ENCODE measurements around the gene UBE2G1.
"Not testable (repeated sequence)": the region's sequence is repeated elsewhere in the genome, so short reads cannot be mapped to it uniquely, and the experiment has no call there.

The UBE2G1 gene

DNA sequence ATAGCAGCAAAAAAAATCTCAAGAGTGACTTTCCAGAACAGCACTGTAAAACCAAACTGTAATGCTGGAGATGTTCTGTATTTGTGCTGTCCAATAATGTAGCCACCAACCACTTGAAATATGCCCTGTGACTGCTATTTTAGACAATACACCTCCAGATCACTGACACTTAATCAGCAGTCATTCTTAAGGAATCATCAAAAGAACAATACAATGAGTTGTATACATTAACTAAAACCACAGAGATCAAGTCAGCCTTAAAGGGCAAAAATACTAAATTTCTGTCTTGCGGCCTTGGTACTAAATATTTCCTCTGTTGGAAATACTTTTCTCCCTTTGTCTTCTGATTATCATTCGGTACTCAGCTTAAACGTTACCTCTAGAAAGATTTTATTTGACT lies 69.1 kb downstream of the UBE2G1 start:
- no peak for DNase-seq

- no peak for DNase-seq
These were observed 70.8 kb downstream of the UBE2G1 start for GRCh38 chr17:4295686-4296085.

DNA sequence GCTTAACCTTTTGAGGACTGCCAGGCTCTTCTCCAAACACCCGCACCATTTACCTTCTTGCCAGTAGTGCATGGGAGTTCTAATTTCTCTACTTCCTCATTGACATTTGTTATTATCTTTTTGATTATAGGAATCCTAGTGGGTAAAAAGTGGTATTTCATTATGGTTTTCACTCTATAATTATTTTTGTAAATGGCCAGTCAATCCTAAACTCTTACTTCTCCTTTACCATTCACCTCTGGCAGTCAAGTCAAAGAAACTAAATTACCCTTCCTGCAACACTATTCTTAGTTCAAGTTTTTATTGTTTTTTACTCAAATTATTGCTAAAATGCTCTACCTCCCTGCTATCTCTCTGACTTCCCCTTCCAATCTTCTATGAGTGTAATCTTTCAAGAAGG lies 72.9 kb downstream of the UBE2G1 start:
- no peak for DNase-seq

- DNase-seq, result no peak
These were observed 78.8 kb downstream of the UBE2G1 start for GRCh38 chr17:4287710-4288109.

DNA sequence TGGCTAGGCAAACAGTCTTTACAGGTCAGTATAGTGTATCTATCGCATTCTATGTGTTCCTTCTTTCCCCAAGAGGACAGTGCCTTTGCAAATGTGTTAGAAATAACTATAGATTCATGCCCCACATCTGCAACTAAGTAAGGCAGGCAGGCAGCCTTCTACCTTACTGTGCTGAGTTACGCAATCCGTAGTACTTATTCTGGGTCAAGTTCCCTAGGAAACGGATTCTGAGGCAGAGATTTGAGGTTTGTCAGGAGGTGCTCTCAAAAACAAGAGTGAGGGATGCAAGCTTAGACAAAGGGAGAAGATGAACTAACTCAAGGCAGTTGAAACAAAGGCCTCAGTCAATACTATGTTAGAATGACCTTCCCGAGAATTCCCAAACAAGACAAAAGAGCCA lies 90.0 kb downstream of the UBE2G1 start:
- no peak for DNase-seq

DNA sequence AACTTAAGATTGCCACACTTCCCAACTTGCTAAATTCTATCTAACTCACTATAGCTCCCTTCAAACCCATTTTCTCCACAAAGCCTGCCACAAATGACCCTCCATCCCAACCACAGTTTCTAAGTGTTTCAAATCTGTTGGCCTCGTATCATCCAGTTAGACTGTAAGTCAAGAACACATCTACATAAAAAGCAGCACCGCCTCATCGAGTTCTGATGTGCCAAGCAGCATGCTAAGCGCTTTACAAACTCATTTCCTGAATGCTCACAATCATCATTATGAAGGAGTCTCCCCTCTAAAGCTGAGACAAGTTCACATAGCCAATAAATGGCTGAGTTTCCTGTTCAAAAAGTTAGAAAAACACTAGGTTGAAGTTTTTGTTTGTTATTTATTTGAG lies 93.5 kb downstream of the UBE2G1 start:
- DNase-seq, result no peak

DNA sequence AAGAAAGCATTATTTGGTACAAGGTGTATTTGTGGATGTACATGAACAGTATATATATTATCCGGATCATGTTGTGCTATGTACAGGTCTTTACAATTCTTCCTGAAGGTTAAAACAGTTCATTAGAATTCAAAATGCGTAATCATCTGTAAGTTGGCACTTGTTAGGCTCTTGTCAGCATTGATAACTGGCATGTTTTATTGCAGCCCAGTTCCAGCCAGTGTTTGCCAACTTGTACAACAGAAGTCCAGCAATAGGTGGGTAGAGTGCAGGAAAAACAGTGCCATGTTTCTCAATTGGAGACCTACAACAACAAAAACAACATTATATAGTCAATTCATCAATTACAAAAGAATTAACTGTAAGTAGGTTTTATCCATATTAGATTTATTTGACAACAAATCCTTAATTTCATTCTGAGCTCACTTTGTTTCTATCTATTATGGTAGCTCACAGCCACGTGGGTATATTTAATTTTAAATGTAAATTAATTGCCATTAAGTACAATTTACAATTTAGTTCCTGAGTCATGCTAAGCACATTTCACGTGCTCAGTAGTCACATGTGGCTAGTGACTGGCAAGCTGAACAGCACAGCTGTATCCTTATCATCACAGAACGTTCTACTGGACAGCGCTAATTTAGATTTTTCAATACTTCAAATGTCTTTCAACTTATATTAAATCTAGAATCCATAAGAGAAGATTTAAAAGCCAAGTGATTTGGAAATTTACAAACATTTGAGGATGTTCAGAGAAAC lies 94.1 kb downstream of the UBE2G1 start:
- no peak for DNase-seq

DNA sequence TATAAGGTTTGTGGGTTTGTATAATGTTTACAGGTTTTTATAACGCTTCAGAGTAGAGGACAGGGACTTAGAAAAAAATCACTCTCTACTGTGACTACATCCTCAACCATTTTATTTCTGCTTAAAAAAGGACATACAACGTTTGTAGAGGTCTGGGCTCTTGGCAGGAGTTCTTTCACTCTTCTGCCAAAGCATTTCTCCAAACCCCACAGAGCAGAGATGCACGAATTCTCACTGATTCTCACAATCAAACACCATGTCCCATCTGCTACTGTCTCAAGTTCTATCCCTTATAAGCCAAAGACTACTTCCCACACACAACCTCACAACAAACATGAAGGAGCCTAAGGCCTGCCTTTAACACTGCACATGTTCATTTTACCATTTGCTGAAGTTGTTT lies 95.7 kb downstream of the UBE2G1 start:
- DNase-seq, result no peak

- no peak for DNase-seq
These were observed 96.6 kb downstream of the UBE2G1 start for GRCh38 chr17:4269915-4270314.

- DNase-seq, result no peak
These were observed 99.1 kb downstream of the UBE2G1 start for GRCh38 chr17:4267402-4267801.

DNA sequence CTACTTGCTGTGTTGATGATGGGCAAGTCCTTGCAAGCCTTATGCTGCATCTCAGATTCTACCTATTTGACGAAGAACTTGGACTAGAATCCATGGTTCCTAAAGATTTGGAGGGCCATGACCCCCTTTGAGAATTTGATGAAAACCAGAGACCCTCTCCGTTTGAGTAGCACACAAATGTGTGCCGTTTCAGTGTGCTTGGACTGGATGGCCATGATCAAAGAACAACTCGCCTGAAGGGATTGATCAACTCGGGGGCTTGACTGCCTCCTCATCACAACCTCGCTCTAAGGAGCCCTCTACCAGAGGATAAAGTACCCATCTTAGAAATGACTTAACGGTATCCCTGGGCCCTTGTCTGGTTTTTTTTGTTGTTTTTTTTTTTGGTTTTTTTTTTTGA lies 99.9 kb downstream of the UBE2G1 start:
- no peak for DNase-seq

DNA sequence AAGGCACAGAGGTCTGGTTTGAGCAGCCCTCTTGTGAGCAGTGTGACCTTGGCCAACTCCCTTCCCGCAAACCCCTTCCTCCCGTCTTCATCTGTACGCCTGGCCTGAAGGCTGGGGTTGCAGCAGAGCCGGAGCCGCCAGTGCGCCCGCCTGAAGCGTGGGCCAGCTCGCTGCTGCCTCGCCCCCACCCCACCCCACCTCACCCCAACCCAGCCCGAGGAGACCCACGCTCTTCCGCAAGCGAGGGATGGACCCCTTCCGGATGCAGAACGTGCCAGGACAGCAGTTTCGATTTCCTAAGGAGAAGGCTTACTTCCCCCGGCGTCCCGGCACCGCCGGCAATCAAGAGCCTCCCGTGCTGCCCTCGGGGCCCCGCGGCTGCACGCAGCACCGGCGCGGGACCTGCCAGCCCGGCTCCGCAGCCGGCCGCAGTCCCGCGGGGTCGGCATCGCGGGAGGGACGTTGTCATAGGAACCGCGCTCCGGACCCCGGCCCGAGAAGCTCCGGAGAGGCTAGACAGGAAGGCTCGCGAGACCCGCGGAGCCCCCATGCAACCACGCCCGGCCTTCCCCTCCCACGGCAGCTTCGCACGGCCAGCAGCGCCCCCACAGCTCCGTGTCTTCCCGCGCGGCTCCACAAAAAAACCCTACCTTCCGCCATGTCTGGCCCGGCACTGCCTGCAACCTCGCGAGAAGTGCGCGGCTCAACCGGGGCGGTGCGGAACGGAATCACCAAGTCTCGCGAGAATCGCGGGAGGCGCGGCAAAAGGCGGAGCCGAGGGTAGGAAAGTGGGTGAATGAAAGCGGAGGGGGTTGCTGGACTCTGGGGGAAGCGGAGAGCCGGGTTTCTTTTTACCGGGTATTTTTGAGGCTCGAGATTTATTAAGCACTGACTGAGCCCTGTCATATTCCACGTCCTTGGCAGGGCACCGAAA lies 102.9 kb downstream of the UBE2G1 start, which contains the start of gene ANKFY1:
ANKFY1 (minus strand) TSS at position 698 of the 934 bp plus-strand sequence; CDS start at position 660, 38 bp downstream.
- DNase-seq, result peak; percentile 99 to 100

DNA sequence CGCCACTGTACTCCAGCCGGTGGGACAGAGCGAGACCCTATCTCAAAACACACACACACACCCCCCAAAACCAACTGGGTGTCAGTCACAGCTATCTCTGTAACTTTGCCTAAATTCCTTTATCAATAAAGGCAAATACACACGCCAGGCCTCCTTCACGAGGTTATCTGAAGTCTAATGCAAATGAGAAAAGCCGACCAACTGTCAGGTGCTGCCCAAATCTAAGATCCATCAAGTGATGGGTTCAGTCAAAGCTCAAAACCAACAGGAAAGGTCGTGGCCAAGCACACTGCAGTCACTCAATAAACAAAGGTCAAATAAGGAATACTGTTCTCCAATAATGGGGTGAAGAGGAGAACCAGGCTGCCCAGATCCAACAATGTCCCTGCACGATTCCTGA lies 103.8 kb downstream of the UBE2G1 start:
- no peak for DNase-seq

- DNase-seq, result no peak
These were observed 105.0 kb downstream of the UBE2G1 start for GRCh38 chr17:4261452-4261851.

DNA sequence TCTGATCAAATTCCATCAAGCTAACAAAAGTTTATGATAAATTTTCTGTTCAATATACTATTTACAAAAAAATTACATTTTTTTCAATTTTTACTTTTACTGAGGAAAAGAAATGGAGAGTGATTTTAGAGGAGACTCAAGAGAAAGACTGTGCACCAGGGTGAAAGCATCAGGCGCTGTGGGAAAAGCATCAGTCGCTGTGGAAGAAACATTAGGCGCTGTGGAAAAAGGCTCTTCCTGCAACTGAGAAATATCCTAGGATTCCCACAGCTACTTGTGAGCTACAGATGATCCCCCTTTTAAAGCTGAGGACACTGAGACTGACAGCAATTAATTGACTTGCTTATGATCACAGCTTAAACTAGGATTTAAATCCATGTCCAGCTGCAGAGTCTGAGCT lies 107.6 kb downstream of the UBE2G1 start:
- no peak for DNase-seq

DNA sequence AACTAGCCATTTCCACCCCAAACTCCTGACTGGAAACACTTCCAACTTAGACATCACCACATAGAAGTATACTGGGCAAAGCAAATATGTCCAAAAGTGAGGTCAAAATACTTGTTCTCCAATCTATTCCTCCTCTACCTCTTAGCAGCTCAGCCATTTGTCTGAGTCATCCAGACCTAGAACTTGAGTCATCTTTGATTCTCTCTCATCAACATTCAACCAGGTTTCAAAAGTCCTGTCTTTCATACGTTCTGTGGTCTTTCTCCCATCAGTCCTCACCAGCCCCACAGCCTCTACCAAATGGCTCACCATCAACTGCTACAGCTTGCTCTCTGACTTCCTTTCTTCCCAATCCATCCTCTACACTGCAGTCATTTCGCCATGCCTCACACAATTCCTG lies 109.5 kb downstream of the UBE2G1 start:
- DNase-seq, result peak in 1 of 2 experiments; percentile 35

DNA sequence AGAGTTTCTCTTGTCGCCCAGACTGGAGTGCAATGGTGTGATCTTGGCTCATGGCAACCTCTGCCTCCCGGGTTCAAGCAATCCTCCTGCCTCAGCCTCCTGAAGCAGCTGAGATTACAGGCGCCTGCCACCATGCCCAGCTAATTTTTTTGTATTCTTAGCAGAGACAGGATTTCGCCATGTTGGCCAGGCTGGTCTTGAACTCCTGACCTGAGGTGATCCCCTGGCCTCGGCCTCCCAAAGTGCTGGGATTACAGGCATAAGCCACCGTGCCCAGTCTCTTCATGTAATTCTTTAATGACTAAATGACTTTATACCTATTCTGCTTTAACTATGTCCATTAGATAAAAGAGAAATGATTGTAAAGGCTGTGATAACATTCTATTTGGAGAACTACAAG lies 111.2 kb downstream of the UBE2G1 start:
- not testable (repeated sequence) for DNase-seq

DNA sequence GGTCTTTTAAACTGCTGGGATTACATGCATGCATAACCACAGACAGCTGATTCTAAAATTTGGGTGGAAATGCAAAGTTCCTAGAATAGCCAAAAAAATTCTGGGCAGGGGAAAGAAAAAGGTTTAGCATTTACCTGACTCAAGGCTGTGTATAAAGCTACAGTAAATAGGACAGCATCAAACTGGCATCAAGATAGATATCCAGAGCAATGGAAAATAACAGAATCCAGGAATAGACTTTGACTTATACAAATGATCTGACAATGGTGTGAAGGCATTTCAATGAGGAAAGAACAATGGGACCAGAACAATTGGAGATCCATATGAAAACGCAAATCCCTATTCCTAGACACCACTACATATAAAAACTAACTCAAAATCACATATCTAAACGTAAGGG lies 115.6 kb downstream of the UBE2G1 start:
- DNase-seq, result no peak

DNA sequence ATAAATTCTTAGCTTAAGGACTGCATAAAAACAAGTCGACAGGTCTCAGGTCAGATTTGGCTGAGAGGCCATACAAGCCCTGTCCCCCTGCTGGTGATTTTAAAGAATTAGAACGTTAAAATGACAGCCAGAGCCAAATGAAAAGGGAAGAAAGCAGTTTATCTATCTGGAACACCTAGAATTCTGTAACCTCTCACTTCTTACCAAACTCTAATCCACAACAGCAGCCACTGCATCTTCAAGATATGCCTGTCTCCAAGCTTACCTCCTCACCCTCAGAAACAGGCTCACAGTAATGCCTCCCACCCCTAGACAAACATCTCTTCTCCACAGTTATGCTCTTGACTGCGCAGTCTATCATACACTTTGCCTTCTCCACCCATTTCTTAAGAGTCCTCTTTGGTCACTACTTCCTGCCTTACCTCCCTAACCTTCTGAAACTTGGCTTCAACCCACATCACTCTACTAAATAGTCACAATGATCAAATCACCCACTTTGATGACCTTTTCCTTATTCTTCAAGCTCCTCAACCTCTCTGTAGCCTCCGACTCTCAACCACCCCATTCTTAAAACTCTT lies 116.9 kb downstream of the UBE2G1 start:
- no peak for DNase-seq

DNA sequence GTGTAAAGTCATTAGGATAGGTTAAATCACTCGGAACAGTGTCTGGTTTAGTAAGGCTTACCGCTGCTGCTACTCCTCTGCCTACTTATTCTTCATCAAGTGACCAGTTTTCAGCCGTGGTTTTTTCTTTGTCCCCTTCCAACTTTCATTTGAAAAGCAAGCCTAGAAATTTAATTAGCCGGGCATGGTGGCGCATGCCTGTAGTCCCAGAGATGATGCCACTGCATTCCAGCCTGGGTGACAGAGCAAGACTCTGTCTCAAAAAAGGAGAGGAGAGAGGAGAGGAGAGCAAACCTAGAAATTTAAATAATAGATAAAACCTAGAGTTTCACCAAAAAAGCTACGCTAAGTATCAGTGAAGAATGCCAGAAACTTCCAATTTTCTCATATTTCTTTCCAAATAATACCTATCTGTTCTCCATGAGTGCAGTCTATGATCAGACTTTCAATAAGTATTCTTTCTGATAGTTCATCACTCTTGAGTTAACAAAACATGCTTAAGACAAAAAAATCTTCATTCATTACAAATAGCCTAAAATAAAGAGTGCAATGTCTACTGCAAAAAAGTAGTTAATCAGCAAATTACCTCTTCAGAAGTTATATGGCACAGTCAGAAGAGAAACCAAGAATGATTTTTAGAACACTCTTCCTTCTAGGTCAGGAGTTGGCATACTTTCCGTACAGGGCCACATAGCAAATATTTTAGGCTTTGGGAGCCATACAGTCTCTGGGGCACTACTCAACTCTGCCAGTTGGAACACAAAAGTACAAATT lies 117.8 kb downstream of the UBE2G1 start:
- DNase-seq, result no peak

- no peak for DNase-seq
These were observed 118.5 kb downstream of the UBE2G1 start for GRCh38 chr17:4247971-4248388.

- DNase-seq, result no peak
These were observed 119.0 kb downstream of the UBE2G1 start for GRCh38 chr17:4247361-4247970.

All from activated T-cell treated with anti-CD3 and anti-CD28 coated beads, Interleukin-2, amount 50 U/mL, for 48 hours (primary cell).